SU-DHL-6 (cell line): ENCODE measurements around the gene FAM170B.

Experiments
- H2AFZ ChIP-seq: fragments of 200-600 bp; sonication (generic); 2 replicates; pipeline ENCODE4 v1.6.1; 2014; ENCODE audit warnings: low read depth, mild to moderate bottlenecking, moderate library complexity, mixed read lengths, antibody characterized with exemption, low read length; ENCODE audit not compliant: severe bottlenecking
- H3F3A ChIP-seq: fragments of 200-600 bp; shearing (Covaris generic); 2 replicates; pipeline ENCODE4 v1.6.0; 2016; ENCODE audit warnings: antibody characterized with exemption, mild to moderate bottlenecking; ENCODE audit not compliant: insufficient read depth
- H3K27ac ChIP-seq: fragments of 200-600 bp; sonication (generic); 2 replicates; pipeline ENCODE4 v1.5.1; 2016; ENCODE audit warnings: low read depth, mild to moderate bottlenecking, low read length, moderate library complexity, mixed read lengths
- H3K27me3 ChIP-seq: fragments of 200-600 bp; sonication (generic), shearing (Covaris generic); 2 replicates; pipeline ENCODE4 v1.6.0; 2014; ENCODE audit warnings: mild to moderate bottlenecking, low read length
- H3K36me3 ChIP-seq: fragments of 200-600 bp; sonication (generic); 2 replicates; pipeline ENCODE4 v1.6.1; 2014; ENCODE audit warnings: mild to moderate bottlenecking, low read length, mixed read lengths
- H3K4me2 ChIP-seq: fragments of 300-600, 200-600 bp; shearing (Covaris generic), sonication (generic); 2 replicates; pipeline ENCODE4 v1.6.0; 2014; ENCODE audit warnings: low read length, low read depth, mild to moderate bottlenecking; ENCODE audit not compliant: poor library complexity, severe bottlenecking
- H3K4me3 ChIP-seq: fragments of 200-600 bp; sonication (generic); 2 replicates; pipeline ENCODE4 v1.5.1; 2014; ENCODE audit warnings: antibody characterized with exemption, low read length, mild to moderate bottlenecking, mixed read lengths; ENCODE audit not compliant: insufficient read depth, poor library complexity, severe bottlenecking
- H3K79me2 ChIP-seq: fragments of 200-600 bp; sonication (generic); 2 replicates; pipeline ENCODE4 v1.6.1; 2014; ENCODE audit warnings: mild to moderate bottlenecking, low read length, moderate library complexity; ENCODE audit not compliant: insufficient read depth
- H3K9ac ChIP-seq: fragments of 200-600 bp; sonication (generic); 2 replicates; pipeline ENCODE4 v1.7.0; 2014; ENCODE audit warnings: mild to moderate bottlenecking, low read length
- H3K9me2 ChIP-seq: fragments of 200-600 bp; sonication (generic); replicated peaks from 2 replicates; pipeline ENCODE4 v1.6.1; 2014; ENCODE audit warnings: low read length; ENCODE audit not compliant: insufficient read depth
- H3K9me3 ChIP-seq: fragments of 200-600 bp; sonication (generic); 2 replicates; pipeline ENCODE4 v1.6.1; 2014; ENCODE audit warnings: low read length, mixed read lengths; ENCODE audit not compliant: insufficient read depth
- H4K20me1 ChIP-seq: fragments of 200-600 bp; sonication (generic); 2 replicates; pipeline ENCODE4 v1.6.1; 2014; ENCODE audit warnings: low read depth, mild to moderate bottlenecking, antibody characterized with exemption, low read length, moderate library complexity, mixed read lengths
- EZH2phosphoT487 ChIP-seq: fragments of 200-600 bp; sonication (generic), shearing (Covaris generic); conservative IDR thresholded peaks from 2 replicates; pipeline ENCODE4 v1.6.1; 2018; ENCODE audit warnings: mild to moderate bottlenecking, antibody characterized with exemption, low read length, moderate library complexity, mixed read lengths
- TF ChIP-seq, protein P1 (sequence below): fragments of 200-600 bp; sonication (generic); IDR thresholded peaks from one replicate; pipeline ENCODE4 v1.5.1; 2017; ENCODE audit warnings: antibody characterized with exemption, mild to moderate bottlenecking, low read length, moderate library complexity; ENCODE audit not compliant: insufficient read depth, poor library complexity, severe bottlenecking

FAM170B gene

DNA sequence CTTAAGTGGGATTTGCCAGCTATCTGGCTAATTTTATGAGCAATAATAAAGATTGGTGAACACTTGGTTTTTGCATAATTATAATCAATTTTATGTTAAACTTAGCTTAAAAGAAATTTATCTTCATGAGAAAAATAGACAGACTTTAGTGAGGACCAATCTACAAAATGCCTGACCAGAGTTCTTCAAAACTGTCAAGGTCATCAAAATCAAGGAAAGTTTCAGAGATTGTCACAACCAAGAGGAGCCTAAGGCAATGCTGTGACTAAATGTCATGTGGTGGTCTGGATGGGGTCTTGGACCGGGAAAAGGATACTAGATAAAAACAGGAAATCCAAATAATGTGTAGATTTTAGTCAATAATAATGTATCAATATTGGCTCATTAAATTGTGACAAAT is 17.7 kb upstream of the FAM170B start:
- TF ChIP-seq, protein P1, sequence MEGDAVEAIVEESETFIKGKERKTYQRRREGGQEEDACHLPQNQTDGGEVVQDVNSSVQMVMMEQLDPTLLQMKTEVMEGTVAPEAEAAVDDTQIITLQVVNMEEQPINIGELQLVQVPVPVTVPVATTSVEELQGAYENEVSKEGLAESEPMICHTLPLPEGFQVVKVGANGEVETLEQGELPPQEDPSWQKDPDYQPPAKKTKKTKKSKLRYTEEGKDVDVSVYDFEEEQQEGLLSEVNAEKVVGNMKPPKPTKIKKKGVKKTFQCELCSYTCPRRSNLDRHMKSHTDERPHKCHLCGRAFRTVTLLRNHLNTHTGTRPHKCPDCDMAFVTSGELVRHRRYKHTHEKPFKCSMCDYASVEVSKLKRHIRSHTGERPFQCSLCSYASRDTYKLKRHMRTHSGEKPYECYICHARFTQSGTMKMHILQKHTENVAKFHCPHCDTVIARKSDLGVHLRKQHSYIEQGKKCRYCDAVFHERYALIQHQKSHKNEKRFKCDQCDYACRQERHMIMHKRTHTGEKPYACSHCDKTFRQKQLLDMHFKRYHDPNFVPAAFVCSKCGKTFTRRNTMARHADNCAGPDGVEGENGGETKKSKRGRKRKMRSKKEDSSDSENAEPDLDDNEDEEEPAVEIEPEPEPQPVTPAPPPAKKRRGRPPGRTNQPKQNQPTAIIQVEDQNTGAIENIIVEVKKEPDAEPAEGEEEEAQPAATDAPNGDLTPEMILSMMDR: no peak
- no peak for TF ChIP-seq EZH2phosphoT487
- no peaks in the 10 kb centered on the region for H3K27me3 ChIP-seq
- H2AFZ ChIP-seq: no peak overlapping the region

DNA sequence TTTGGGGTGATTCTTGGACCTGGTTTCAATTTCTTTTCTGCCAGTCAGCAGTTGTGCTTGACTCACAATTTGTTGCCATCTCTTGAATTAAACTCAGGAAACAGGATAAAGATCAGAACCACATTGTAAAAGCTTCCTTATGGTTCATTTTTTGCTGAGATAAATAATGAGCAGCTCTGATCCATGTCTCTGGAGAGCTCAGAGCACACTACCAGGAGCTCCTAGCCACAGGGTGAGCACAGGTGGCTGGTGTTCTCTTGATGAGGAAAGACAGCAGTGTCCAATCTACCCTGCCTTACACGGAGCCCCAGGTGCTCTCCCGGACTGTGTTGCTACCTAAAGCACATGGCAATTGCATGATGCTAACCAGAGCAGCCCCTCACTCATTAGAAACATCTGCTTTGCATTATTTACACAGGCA is 17.2 kb upstream of the FAM170B start:
- Histone ChIP-seq H3K27ac (no peak overlapping the region), H3K9me3 (no peaks in the 10 kb centered on the region), H3K79me2 (no peaks in the 10 kb centered on the region), H2AFZ (no peak overlapping the region), H3K9ac (no peak overlapping the region), H3K9me2 (no peaks in the 10 kb centered on the region), H4K20me1 (no peaks in the 10 kb centered on the region), H3K4me2 (no peak overlapping the region), H3K4me3 (no peak overlapping the region), H3F3A (no peaks in the 10 kb centered on the region), H3K36me3 (no peaks in the 10 kb centered on the region), H3K27me3 (no peaks in the 10 kb centered on the region)
- no peak for TF ChIP-seq EZH2phosphoT487
- TF ChIP-seq, protein P1: no peak

More for the DNA sequence above, 17.7 kb upstream of the FAM170B start:
- no peak overlapping the region for H3K27ac ChIP-seq
- no peaks in the 10 kb centered on the region for H4K20me1 ChIP-seq
- no peaks in the 10 kb centered on the region for H3K79me2 ChIP-seq
- no peak overlapping the region for H3K4me3 ChIP-seq
- no peaks in the 10 kb centered on the region for H3F3A ChIP-seq
- no peaks in the 10 kb centered on the region for H3K9me2 ChIP-seq
- no peaks in the 10 kb centered on the region for H3K9me3 ChIP-seq
- H3K36me3 ChIP-seq: no peaks in the 10 kb centered on the region
- H3K4me2 ChIP-seq: no peak overlapping the region
- no peak overlapping the region for H3K9ac ChIP-seq

DNA sequence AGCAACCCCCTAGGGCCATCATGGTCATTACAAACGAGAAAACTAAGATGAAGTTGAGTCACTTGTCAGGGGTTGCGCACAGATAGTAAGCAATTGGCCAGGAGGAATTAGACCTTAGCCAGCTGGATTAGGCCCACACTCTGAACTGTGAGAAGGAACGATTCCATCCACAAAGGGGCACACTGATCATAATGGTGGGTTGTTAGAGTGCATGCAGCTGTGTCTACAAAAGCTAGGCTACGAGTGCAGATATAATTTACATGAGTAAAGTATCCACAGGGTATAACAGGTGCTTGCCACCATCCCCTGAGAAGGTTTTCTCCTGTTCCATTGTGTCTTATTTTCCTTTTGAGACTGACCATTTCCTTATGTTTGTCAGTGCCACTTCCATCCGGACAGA is 16.6 kb upstream of the FAM170B start:
- Histone ChIP-seq H3K79me2 (no peaks in the 10 kb centered on the region), H3K4me2 (no peak overlapping the region), H4K20me1 (no peaks in the 10 kb centered on the region), H3K9ac (no peak overlapping the region), H3K9me2 (no peaks in the 10 kb centered on the region), H3K4me3 (no peak overlapping the region), H2AFZ (no peak overlapping the region), H3K27me3 (no peaks in the 10 kb centered on the region), H3K36me3 (no peaks in the 10 kb centered on the region), H3F3A (no peaks in the 10 kb centered on the region), H3K27ac (no peak overlapping the region), H3K9me3 (no peaks in the 10 kb centered on the region)
- TF ChIP-seq, protein P1: no peak
- no peak for TF ChIP-seq EZH2phosphoT487

DNA sequence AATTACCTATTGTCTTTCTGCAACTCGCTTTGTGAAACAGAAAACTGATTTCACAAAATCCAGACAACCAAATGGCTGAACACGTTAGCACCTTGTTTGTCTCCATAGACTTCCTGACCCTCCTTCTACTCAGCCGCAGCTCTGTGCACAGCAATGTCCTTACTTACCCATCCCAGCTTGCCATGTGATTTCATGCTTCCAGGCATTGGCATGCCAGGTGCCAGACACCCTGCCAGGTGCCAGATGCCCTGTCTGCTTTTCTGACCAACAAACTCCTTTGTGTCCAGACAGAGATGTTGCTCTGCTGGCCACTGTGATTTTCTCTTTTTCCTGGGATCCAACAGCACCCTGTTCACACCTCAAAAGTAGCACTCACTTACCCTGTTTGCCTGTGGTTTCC is 16.1 kb upstream of the FAM170B start:
- TF ChIP-seq, protein P1: no peak
- no peak for TF ChIP-seq EZH2phosphoT487
- no peaks in the 10 kb centered on the region for H3K79me2 ChIP-seq
- no peaks in the 10 kb centered on the region for H3K36me3 ChIP-seq
- no peaks in the 10 kb centered on the region for H3K27me3 ChIP-seq
- H3K4me2 ChIP-seq: no peak overlapping the region
- no peaks in the 10 kb centered on the region for H4K20me1 ChIP-seq
- H3K9me2 ChIP-seq: no peaks in the 10 kb centered on the region
- no peak overlapping the region for H3K4me3 ChIP-seq
- H3K27ac ChIP-seq: no peak overlapping the region
- H3F3A ChIP-seq: no peaks in the 10 kb centered on the region
- H3K9me3 ChIP-seq: no peaks in the 10 kb centered on the region
- no peak overlapping the region for H2AFZ ChIP-seq
- H3K9ac ChIP-seq: no peak overlapping the region
